Measurements from ENCODE around the gene RNPEPL1. TPM values are rescaled to one million over a fixed set of nuclear protein-coding genes. Genes with fewer than 3 reads are reported as not detected.

RNPEPL1 gene
- total and polyA plus RNA-seq, 10 of the 15 experiments (the other 5 are each of a cell fraction or from before 2014, with no cell fraction given) = 0.24 to 49.5 (median 6.8) TPM

DNA sequence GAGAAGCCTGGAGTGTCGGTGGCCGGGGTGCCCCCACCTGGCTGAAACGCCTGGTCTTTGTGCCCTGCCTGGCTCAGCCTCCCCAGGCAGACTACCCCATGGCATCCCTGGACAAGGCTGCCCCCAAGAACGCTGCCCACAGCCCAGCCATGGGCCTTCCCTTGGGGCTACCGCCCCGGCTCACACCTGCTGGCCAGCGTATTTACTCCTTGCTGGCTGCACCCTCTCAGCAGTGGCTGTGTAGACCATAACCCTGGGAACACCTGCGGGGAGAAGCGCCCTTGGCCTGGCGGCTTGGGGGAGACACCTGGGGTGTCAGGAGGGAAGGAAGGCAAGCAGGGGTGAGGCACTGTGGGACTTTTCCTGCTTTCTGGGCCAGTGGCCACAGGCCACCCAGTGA, 35.6 kb downstream of the RNPEPL1 start:
- H3K79me2 ChIP-seq (ENCODE audit: control insufficient read depth, insufficient read depth, low read length) = no peaks in the 10 kb centered on the region
- H3K4me2 ChIP-seq (ENCODE audit: control insufficient read depth, insufficient read depth) = no peak overlapping the region
- in situ Hi-C loops (cut with MboI) = no loop called here
- SMC1A ChIA-PET (ENCODE audit: uncharacterized antibody, unreplicated experiment) = no interaction called here
- intact Hi-C loops (cut with micrococcal nuclease; ENCODE audit: unreplicated experiment) = no loop called here
- no peak overlapping the region for H2AFZ ChIP-seq (ENCODE audit: control insufficient read depth, low read depth, low read length)
- H4K20me1 ChIP-seq (ENCODE audit: control insufficient read depth, insufficient read depth) = no peaks in the 10 kb centered on the region
- H3K4me1 ChIP-seq (ENCODE audit: control insufficient read depth, insufficient read depth, low read length) = no peaks in the 10 kb centered on the region
- POLR2A ChIA-PET = no interaction called here
- FAIRE-seq = no peak
- RAD21 ChIA-PET (ENCODE audit: unreplicated experiment) = no interaction called here
- no peak overlapping the region for H3K27ac ChIP-seq (ENCODE audit: control insufficient read depth, insufficient read depth)
- no peaks in the 10 kb centered on the region for H3K9me3 ChIP-seq (replicated peaks; ENCODE audit: control insufficient read depth, insufficient read depth, low read length)
- H3K9ac ChIP-seq (ENCODE audit: control insufficient read depth, insufficient read depth, low read length) = no peak overlapping the region
- H3K27me3 ChIP-seq (replicated peaks in 1 of 2; ENCODE audit: control insufficient read depth in 2 of 2, insufficient read depth in 2 of 2, low read length in 1 of 2) = no peaks in the 10 kb centered on the region
- DNase-seq (ENCODE audit: low read depth, low spot score) = no peak
- TF ChIP-seq MEF2B (IDR thresholded peaks at IDR 0.05; ENCODE audit: partially characterized antibody, poor library complexity, severe bottlenecking) (no peak), GABPA (IDR thresholded peaks at IDR 0.05; ENCODE audit: low read depth) (no peak), BRCA1 (IDR thresholded peaks at IDR 0.05; ENCODE audit: low read depth, low read length) (no peak), TCF7 (IDR thresholded peaks at IDR 0.05; ENCODE audit: borderline replicate concordance) (no peak)
- TF ChIP-seq, protein P1, sequence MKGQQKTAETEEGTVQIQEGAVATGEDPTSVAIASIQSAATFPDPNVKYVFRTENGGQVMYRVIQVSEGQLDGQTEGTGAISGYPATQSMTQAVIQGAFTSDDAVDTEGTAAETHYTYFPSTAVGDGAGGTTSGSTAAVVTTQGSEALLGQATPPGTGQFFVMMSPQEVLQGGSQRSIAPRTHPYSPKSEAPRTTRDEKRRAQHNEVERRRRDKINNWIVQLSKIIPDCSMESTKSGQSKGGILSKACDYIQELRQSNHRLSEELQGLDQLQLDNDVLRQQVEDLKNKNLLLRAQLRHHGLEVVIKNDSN (IDR thresholded peaks at IDR 0.05; ENCODE audit: borderline replicate concordance, extremely low read length, insufficient read depth, low read depth, low read length) = no peak
- TF ChIP-seq, protein P2, sequence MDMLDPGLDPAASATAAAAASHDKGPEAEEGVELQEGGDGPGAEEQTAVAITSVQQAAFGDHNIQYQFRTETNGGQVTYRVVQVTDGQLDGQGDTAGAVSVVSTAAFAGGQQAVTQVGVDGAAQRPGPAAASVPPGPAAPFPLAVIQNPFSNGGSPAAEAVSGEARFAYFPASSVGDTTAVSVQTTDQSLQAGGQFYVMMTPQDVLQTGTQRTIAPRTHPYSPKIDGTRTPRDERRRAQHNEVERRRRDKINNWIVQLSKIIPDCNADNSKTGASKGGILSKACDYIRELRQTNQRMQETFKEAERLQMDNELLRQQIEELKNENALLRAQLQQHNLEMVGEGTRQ (IDR thresholded peaks at IDR 0.05; ENCODE audit: borderline replicate concordance, low read depth, low read length) = no peak
- no peak overlapping the region for H3K4me3 ChIP-seq
- H3K36me3 ChIP-seq (ENCODE audit: control insufficient read depth in 2 of 2, insufficient read depth in 2 of 2, low read length in 1 of 2) = peaks cover 0 to 3% of the 10 kb centered on the region in 2 experiments; a peak in 3 of 4 replicates
- no TSS peak for BruUV-seq (replicated peaks)
- 72% methylated on average over 10 of the region's 10 CpGs for WGBS (ENCODE audit: insufficient coverage, insufficient replicate concordance, low lambda C conversion rate, missing lambda C conversion rate)
- ATAC-seq = no peak
- CTCF ChIA-PET = no interaction called here

Measured in GM12878 (cell line).